Breast epithelium (tissue), 3 donors: ENCODE measurements around the gene ATXN3.
A peak's percentile ranks its signal among the peaks of the same experiment; 100 is the strongest.

Source experiments
- CTCF ChIP-seq, 3 donors: fragments of 450-650 bp; IDR thresholded peaks; one replicate each; pipeline ENCODE4 v1.5.1; 2016 to 2017; ENCODE audit warnings: antibody characterized with exemption in 3 of 3, mild to moderate bottlenecking in 3 of 3, moderate library complexity in 3 of 3
- POLR2A ChIP-seq: fragments of 450-650 bp; IDR thresholded peaks from one replicate; pipeline ENCODE4 v1.6.1; 2016; ENCODE audit warnings: antibody characterized with exemption, mild to moderate bottlenecking, moderate library complexity
- POLR2AphosphoS5 ChIP-seq, 3 donors: sonication (generic); formaldehyde crosslinking; IDR thresholded peaks; one replicate each; pipeline ENCODE4 v1.6.1; 2017; ENCODE audit warnings: antibody characterized with exemption in 3 of 3

DNA sequence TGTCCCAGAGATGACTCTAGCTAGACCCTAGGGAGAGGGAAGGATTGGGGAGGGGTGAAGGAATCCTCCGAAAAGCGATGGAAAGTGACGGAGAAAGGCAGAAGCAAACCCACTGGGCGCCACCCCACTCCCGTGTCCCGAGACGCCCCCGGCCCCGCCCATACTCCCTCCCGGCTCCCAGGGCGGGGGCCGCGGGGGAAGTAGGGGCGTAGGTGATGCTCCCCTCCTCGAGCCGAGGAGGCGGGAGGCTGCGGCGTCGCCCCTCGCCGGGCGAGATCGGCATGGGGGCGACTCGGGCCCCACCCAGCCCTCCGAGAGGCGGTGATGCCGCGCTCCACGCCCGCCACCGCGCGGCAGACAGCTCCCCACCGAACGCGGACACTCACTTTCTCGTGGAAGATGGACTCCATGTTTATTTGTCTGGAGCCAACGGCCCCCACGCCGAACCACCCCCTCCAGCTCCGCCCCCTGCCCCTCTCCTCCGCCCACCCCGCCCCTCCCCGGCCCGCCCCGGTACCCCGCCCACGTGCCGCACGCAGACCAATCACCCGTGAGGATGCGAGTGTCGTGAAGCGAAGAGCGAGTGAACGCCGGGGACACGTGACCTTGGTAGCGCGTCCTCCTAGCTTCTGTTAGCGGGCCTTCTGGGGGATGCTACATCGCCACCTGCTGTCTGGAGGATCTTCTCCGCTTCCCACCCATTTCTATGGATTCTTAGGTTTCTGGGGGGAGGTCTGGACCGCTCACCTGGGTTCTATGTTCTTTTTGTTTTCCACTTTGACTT, at the start of gene ATXN3:
- TF ChIP-seq CTCF (IDR thresholded peaks at IDR 0.05): peak; percentile 35 to 69 (median 53)
- peak; percentile 33 for TF ChIP-seq POLR2A
- peak; percentile 69 to 75 (median 69) for TF ChIP-seq POLR2AphosphoS5 (IDR thresholded peaks at IDR 0.05)
